ENCODE data around the gene RILPL2.
"Not testable (repeated sequence)": the region's sequence is repeated elsewhere in the genome, so short reads cannot be mapped to it uniquely, and the experiment has no call there.

RILPL2 gene

GRCh38 chr12:123384318-123384993, 52.0 kb downstream of the RILPL2 start:
- peak; percentile 2 for TF ChIP-seq CTCF (IDR thresholded peaks at IDR 0.05; ENCODE audit: control extremely low read depth, extremely low read depth, low read depth, missing control alignments)
- ChIA-PET POLR2A (interaction anchor here (0.7 to 1.6 kb wide), 6 partner anchors 13 to 873 kb away, joined by 3 to 26 read pairs (median 5); partner anchors contain the start of genes MPHOSPH9, MTRFR and SBNO1), CTCF (interaction anchor here (0.7 to 2.3 kb wide), 4 partner anchors 12 to 61 kb away, joined by 3 to 20 read pairs (median 4); no protein-coding TSS in a partner anchor)
- no peak for DNase-seq (ENCODE audit: extremely low spot score)

GRCh38 chr12:123382684-123383083, 53.8 kb downstream of the RILPL2 start:
- CTCF ChIA-PET, result interaction anchor here (2.3 kb wide), 1 partner anchor 17 kb away, joined by 20 read pairs; no protein-coding TSS in a partner anchor
- no peak for DNase-seq (ENCODE audit: extremely low spot score)
- POLR2A ChIA-PET, result interaction anchor here (0.5 to 0.7 kb wide), 2 partner anchors 14 to 59 kb away, joined by 3 to 5 read pairs; no protein-coding TSS in a partner anchor
- TF ChIP-seq CTCF (IDR thresholded peaks at IDR 0.05; ENCODE audit: control extremely low read depth, extremely low read depth, low read depth, missing control alignments), result no peak

- CTCF ChIA-PET, result interaction anchor here (1.0 to 1.2 kb wide), 2 partner anchors 8 to 14 kb away, joined by 3 to 4 read pairs; no protein-coding TSS in a partner anchor
- POLR2A ChIA-PET, result no interaction called here
- TF ChIP-seq CTCF (IDR thresholded peaks at IDR 0.05; ENCODE audit: control extremely low read depth, extremely low read depth, low read depth, missing control alignments), result no peak
- DNase-seq (ENCODE audit: extremely low spot score), result no peak
Observed at GRCh38 chr12:123379391-123379790, 57.1 kb downstream of the RILPL2 start.

- DNase-seq (ENCODE audit: extremely low spot score); POLR2A ChIA-PET: not testable (repeated sequence)
Observed at GRCh38 chr12:123372415-123372814, 64.1 kb downstream of the RILPL2 start.

GRCh38 chr12:123371667-123372368, 64.7 kb downstream of the RILPL2 start:
- CTCF ChIA-PET, result not testable (repeated sequence)

More at GRCh38 chr12:123372415-123372814, 64.1 kb downstream of the RILPL2 start:
- CTCF ChIA-PET, result interaction anchor here (1.0 kb wide), 1 partner anchor 11 kb away, joined by 4 read pairs; the partner anchor contains the start of gene KMT5A

GRCh38 chr12:123369229-123369628, 67.3 kb downstream of the RILPL2 start:
- CTCF ChIA-PET, result interaction anchor here (0.9 kb wide), 1 partner anchor 9 kb away, joined by 3 read pairs; no protein-coding TSS in a partner anchor
- POLR2A ChIA-PET, result no interaction called here
- TF ChIP-seq CTCF (IDR thresholded peaks at IDR 0.05; ENCODE audit: control extremely low read depth, extremely low read depth, low read depth, missing control alignments), result no peak
- no peak for DNase-seq (ENCODE audit: extremely low spot score)

More at GRCh38 chr12:123371667-123372368, 64.7 kb downstream of the RILPL2 start:
- POLR2A ChIA-PET; DNase-seq (ENCODE audit: extremely low spot score): not testable (repeated sequence)

GRCh38 chr12:123368431-123368830, 68.1 kb downstream of the RILPL2 start:
- POLR2A ChIA-PET, result interaction anchor here (0.5 kb wide), 1 partner anchor 14 kb away, joined by 5 read pairs; no protein-coding TSS in a partner anchor
- CTCF ChIA-PET; DNase-seq (ENCODE audit: extremely low spot score): not testable (repeated sequence)

GRCh38 chr12:123367511-123367910, 69.0 kb downstream of the RILPL2 start:
- DNase-seq (ENCODE audit: extremely low spot score), result no peak
- ChIA-PET CTCF (interaction anchor here (1.6 to 1.8 kb wide), 2 partner anchors 12 to 18 kb away, joined by 4 read pairs; no protein-coding TSS in a partner anchor), POLR2A (interaction anchor here (0.6 kb wide), 2 partner anchors 89 to 346 kb away, joined by 3 to 4 read pairs; no protein-coding TSS in a partner anchor)
- TF ChIP-seq CTCF (IDR thresholded peaks at IDR 0.05; ENCODE audit: control extremely low read depth, extremely low read depth, low read depth, missing control alignments), result no peak
